Suprapubic skin (tissue), 3 donors: ENCODE results near the gene ADGRB3.

Experiments
- CTCF ChIP-seq, 2 donors: fragments of 200-600 bp in 1 of 2; fragments of 450-650 bp in 1 of 2; sonication (generic) in 1 of 2; IDR thresholded peaks; one replicate each; pipeline ENCODE4 v1.5.1; 2016 to 2019; ENCODE audit warnings: antibody characterized with exemption in 2 of 2, mild to moderate bottlenecking in 1 of 2, moderate library complexity in 1 of 2
- POLR2A ChIP-seq, 2 donors: fragments of 450-650 bp; IDR thresholded peaks; one replicate each; pipeline ENCODE4 v1.6.1; 2017; ENCODE audit warnings: antibody characterized with exemption in 2 of 2, mild to moderate bottlenecking in 2 of 2, moderate library complexity in 2 of 2

- no peak for TF ChIP-seq POLR2A (IDR thresholded peaks at IDR 0.05)
- no peak for TF ChIP-seq CTCF (IDR thresholded peaks at IDR 0.05)
Measured at GRCh38 chr6:69386426-69386825, 751.3 kb downstream of the ADGRB3 start.
